Vagina (tissue), 2 donors: ENCODE data around the gene RETREG1.

Experiments
- POLR2A ChIP-seq, 2 donors: fragments of 450-650 bp; IDR thresholded peaks; one replicate each; pipeline ENCODE4 v1.6.1; 2017; ENCODE audit warnings: antibody characterized with exemption in 2 of 2, mild to moderate bottlenecking in 2 of 2, moderate library complexity in 2 of 2
- TF ChIP-seq, protein P1 (sequence below), 3 experiments: fragments of 450-650 bp in 2 of 3; fragments of 200-600 bp in 1 of 3; sonication (generic) in 1 of 3; IDR thresholded peaks; one replicate each; pipeline ENCODE4 v1.5.1; 2017 to 2019; ENCODE audit warnings: antibody characterized with exemption in 3 of 3, mild to moderate bottlenecking in 2 of 3, moderate library complexity in 2 of 3

DNA sequence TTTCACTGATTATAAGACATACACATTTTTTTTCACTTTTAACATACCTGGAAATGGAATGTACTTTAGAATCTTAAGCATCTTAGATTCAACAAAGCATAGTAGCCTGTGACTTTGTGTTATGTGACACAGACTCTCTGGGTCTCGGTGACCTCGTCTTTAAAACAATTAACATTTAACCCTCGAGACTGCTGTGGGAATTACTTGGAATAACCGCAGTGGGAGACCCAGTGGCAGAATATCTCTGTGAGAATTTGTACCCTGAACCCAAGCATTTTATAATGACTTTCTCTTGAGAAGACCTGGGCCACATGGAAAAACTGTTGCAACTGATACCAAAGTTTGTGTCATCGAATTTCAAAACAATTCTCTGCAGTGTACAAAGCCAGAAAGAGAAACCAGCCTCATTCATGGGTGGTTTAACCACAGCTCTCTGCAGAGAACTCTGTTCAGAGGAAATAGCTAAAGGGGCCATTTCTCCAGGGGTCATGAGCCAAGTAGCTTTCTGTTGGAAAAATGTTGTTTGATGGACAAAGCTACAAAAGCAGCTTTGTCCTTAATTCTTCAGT, 10.0 kb upstream of the RETREG1 start:
- TF ChIP-seq POLR2A (IDR thresholded peaks at IDR 0.05): no peak
- TF ChIP-seq, protein P1, sequence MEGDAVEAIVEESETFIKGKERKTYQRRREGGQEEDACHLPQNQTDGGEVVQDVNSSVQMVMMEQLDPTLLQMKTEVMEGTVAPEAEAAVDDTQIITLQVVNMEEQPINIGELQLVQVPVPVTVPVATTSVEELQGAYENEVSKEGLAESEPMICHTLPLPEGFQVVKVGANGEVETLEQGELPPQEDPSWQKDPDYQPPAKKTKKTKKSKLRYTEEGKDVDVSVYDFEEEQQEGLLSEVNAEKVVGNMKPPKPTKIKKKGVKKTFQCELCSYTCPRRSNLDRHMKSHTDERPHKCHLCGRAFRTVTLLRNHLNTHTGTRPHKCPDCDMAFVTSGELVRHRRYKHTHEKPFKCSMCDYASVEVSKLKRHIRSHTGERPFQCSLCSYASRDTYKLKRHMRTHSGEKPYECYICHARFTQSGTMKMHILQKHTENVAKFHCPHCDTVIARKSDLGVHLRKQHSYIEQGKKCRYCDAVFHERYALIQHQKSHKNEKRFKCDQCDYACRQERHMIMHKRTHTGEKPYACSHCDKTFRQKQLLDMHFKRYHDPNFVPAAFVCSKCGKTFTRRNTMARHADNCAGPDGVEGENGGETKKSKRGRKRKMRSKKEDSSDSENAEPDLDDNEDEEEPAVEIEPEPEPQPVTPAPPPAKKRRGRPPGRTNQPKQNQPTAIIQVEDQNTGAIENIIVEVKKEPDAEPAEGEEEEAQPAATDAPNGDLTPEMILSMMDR (IDR thresholded peaks at IDR 0.05): no peak
